Measurements from ENCODE around the gene GGCX. TPM values are rescaled to one million over a fixed set of nuclear protein-coding genes. Genes with fewer than 3 reads are reported as not detected.
"Not testable (repeated sequence)": the region's sequence is repeated elsewhere in the genome, so short reads cannot be mapped to it uniquely, and the experiment has no call there.

The GGCX gene
- 21.8 and 23.1 TPM in 2 replicates for total RNA-seq

- peak; percentile 97 for DNase-seq
- Mint-ChIP-seq H3K4me3 (peak within 1 kb of the TSS; percentile 97), H3K36me3 (ENCODE audit: low read depth) (peaks cover 8% of the 10 kb centered on the region), H3K27me3 (no peaks in the 10 kb centered on the region), H3K27ac (peak within 1 kb of the TSS; percentile 96), H3K4me1 (peaks cover 30% of the 10 kb centered on the region), H3K9me3 (no peaks in the 10 kb centered on the region)
- intact Hi-C loops (cut with micrococcal nuclease): loop anchor here (1.0 to 2.0 kb wide), 6 partner anchors 17 to 207 kb away; partner anchors contain the start of genes ELMOD3, MAT2A, RETSAT and RNF181
Observed at GRCh38 chr2:85561280-85562212, at the start of gene GGCX. Gene GGCX (minus strand): TSS chr2:85561493. CDS start chr2:85561428, 65 bp downstream.

- Mint-ChIP-seq H3K36me3 (ENCODE audit: low read depth) (peaks cover 34% of the 10 kb centered on the region), H3K4me3 (no peak overlapping the region), H3K4me1 (peaks cover 22% of the 10 kb centered on the region), H3K9me3 (no peaks in the 10 kb centered on the region), H3K27me3 (peaks cover 1% of the 10 kb centered on the region), H3K27ac (no peak overlapping the region)
- no peak for DNase-seq
- intact Hi-C loops (cut with micrococcal nuclease): no loop called here
Observed at GRCh38 chr2:85607268-85608215, 46.2 kb upstream of the GGCX start.

GRCh38 chr2:85606116-85606455, 44.8 kb upstream of the GGCX start:
- peaks cover 1% of the 10 kb centered on the region for H3K27me3 Mint-ChIP-seq
- H3K36me3 Mint-ChIP-seq (ENCODE audit: low read depth): peaks cover 31% of the 10 kb centered on the region
- no peak for DNase-seq
- H3K4me3 Mint-ChIP-seq: no peak overlapping the region
- H3K27ac Mint-ChIP-seq: no peak overlapping the region
- H3K9me3 Mint-ChIP-seq: no peaks in the 10 kb centered on the region
- intact Hi-C loops (cut with micrococcal nuclease): no loop called here
- peaks cover 26% of the 10 kb centered on the region for H3K4me1 Mint-ChIP-seq

- Mint-ChIP-seq H3K4me3 (no peak overlapping the region), H3K36me3 (ENCODE audit: low read depth) (peaks cover 31% of the 10 kb centered on the region), H3K4me1 (peaks cover 26% of the 10 kb centered on the region), H3K27me3 (peaks cover 1% of the 10 kb centered on the region), H3K27ac (no peak overlapping the region), H3K9me3 (no peaks in the 10 kb centered on the region)
- intact Hi-C loops (cut with micrococcal nuclease): no loop called here
- no peak for DNase-seq
Observed at GRCh38 chr2:85605406-85606115, 44.3 kb upstream of the GGCX start.

- no peak for DNase-seq
- no peaks in the 10 kb centered on the region for H3K9me3 Mint-ChIP-seq
- H3K27ac Mint-ChIP-seq: no peak overlapping the region
- H3K36me3 Mint-ChIP-seq (ENCODE audit: low read depth): peaks cover 27% of the 10 kb centered on the region
- peaks cover 21% of the 10 kb centered on the region for H3K4me1 Mint-ChIP-seq
- H3K27me3 Mint-ChIP-seq: peaks cover 1% of the 10 kb centered on the region
- intact Hi-C loops (cut with micrococcal nuclease): no loop called here
- no peak overlapping the region for H3K4me3 Mint-ChIP-seq
Observed at GRCh38 chr2:85604568-85605339, 43.5 kb upstream of the GGCX start.

GRCh38 chr2:85604133-85604444, 42.8 kb upstream of the GGCX start:
- H3K27ac Mint-ChIP-seq, H3K27me3 Mint-ChIP-seq: not testable (repeated sequence)
- H3K36me3 Mint-ChIP-seq (ENCODE audit: low read depth): peaks cover 24% of the 10 kb centered on the region

GRCh38 chr2:85602476-85603234, 41.4 kb upstream of the GGCX start, which contains the start of gene TMEM150A:
Gene TMEM150A (minus strand): TSS chr2:85602698. CDS start chr2:85601948, 750 bp downstream.
- H3K27me3 Mint-ChIP-seq: peaks cover 1% of the 10 kb centered on the region
- H3K27ac Mint-ChIP-seq: peak within 1 kb of the TSS; percentile 70
- no peaks in the 10 kb centered on the region for H3K9me3 Mint-ChIP-seq
- peak; percentile 95 for DNase-seq
- intact Hi-C loops (cut with micrococcal nuclease): loop anchor here (1.0 kb wide), 3 partner anchors 7 to 14 kb away; partner anchors contain the start of genes C2orf68, RNF181 and USP39
- H3K4me3 Mint-ChIP-seq: peak within 1 kb of the TSS; percentile 96
- H3K4me1 Mint-ChIP-seq: peaks cover 15% of the 10 kb centered on the region
- peaks cover 17% of the 10 kb centered on the region for H3K36me3 Mint-ChIP-seq (ENCODE audit: low read depth)

More at GRCh38 chr2:85604133-85604444, 42.8 kb upstream of the GGCX start:
- Mint-ChIP-seq H3K4me1 (peaks cover 19% of the 10 kb centered on the region), H3K4me3 (peak overlapping the region; percentile 49)
- H3K9me3 Mint-ChIP-seq; intact Hi-C loops (cut with micrococcal nuclease); DNase-seq: not testable (repeated sequence)

- peak overlapping the region; percentile 69 for H3K27ac Mint-ChIP-seq
- intact Hi-C loops (cut with micrococcal nuclease): loop anchor here (1.0 kb wide), 2 partner anchors 10 to 14 kb away; partner anchors contain the start of genes C2orf68 and USP39
- H3K4me1 Mint-ChIP-seq: peaks cover 18% of the 10 kb centered on the region
- H3K27me3 Mint-ChIP-seq: peaks cover 1% of the 10 kb centered on the region
- peaks cover 20% of the 10 kb centered on the region for H3K36me3 Mint-ChIP-seq (ENCODE audit: low read depth)
- peak overlapping the region; percentile 86 for H3K4me3 Mint-ChIP-seq
- no peak for DNase-seq
- no peaks in the 10 kb centered on the region for H3K9me3 Mint-ChIP-seq
Observed at GRCh38 chr2:85601771-85602475, 40.6 kb upstream of the GGCX start.

GRCh38 chr2:85600951-85601770, 39.9 kb upstream of the GGCX start:
- H3K36me3 Mint-ChIP-seq (ENCODE audit: low read depth): peaks cover 23% of the 10 kb centered on the region
- H3K4me3 Mint-ChIP-seq: peak overlapping the region; percentile 86
- no peaks in the 10 kb centered on the region for H3K9me3 Mint-ChIP-seq
- H3K4me1 Mint-ChIP-seq: peaks cover 23% of the 10 kb centered on the region
- peak overlapping the region; percentile 69 for H3K27ac Mint-ChIP-seq
- no peak for DNase-seq
- intact Hi-C loops (cut with micrococcal nuclease): no loop called here
- H3K27me3 Mint-ChIP-seq: peaks cover 1% of the 10 kb centered on the region

GRCh38 chr2:85600235-85600575, 38.9 kb upstream of the GGCX start:
- intact Hi-C loops (cut with micrococcal nuclease): no loop called here
- Mint-ChIP-seq H3K27ac (no peak overlapping the region), H3K4me3 (no peak overlapping the region), H3K27me3 (peaks cover 1% of the 10 kb centered on the region), H3K9me3 (no peaks in the 10 kb centered on the region), H3K36me3 (ENCODE audit: low read depth) (peaks cover 27% of the 10 kb centered on the region), H3K4me1 (peaks cover 22% of the 10 kb centered on the region)
- no peak for DNase-seq

Measured in activated CD4-positive, alpha-beta T cell treated with anti-CD3 and anti-CD28 coated beads, Interleukin-2, amount 10 ng/mL, durations not matched to agents 24 days and 14 days (primary cell).